Keratinocyte (primary cell): ENCODE data around the gene ACAP2. TPM values are rescaled to one million over a fixed set of nuclear protein-coding genes. Genes with fewer than 3 reads are reported as not detected.
"Not testable (repeated sequence)": the region's sequence is repeated elsewhere in the genome, so short reads cannot be mapped to it uniquely, and the experiment has no call there.

Source experiments
- DNase-seq: peaks from one replicate; pipeline ENCODE4 v3.0.0-alpha.2; 2011; ENCODE audit warnings: low read depth, missing footprints, low spot score
- FAIRE-seq: peaks from 2 replicates; lab custom pipeline; 2011; peaks lifted over from hg19 to GRCh38; lab: Jason Lieb, UNC
- H2AFZ ChIP-seq: 2 replicates; pipeline ENCODE4 v1.6.0; 2012; ENCODE audit warnings: low read length, control low read depth, inconsistent platforms; ENCODE audit not compliant: control insufficient read depth
- H3K27ac ChIP-seq: 2 replicates; pipeline ENCODE4 v1.5.1; 2011; ENCODE audit warnings: low read length; ENCODE audit not compliant: control insufficient read depth, insufficient read depth
- H3K27me3 ChIP-seq: 3 replicates; pipeline ENCODE4 v1.6.0; 2011; ENCODE audit warnings: low read length; ENCODE audit not compliant: control insufficient read depth, insufficient read depth; ENCODE audit errors: extremely low read depth
- H3K36me3 ChIP-seq, 2 experiments: 2 replicates in 1 of 2; 3 replicates in 1 of 2; pipeline ENCODE4 v1.5.1; 2011; ENCODE audit warnings: low read length in 2 of 2, mild to moderate bottlenecking in 1 of 2; ENCODE audit not compliant: control insufficient read depth in 2 of 2, insufficient read depth in 2 of 2; ENCODE audit errors: extremely low read depth in 1 of 2
- H3K4me1 ChIP-seq: 3 replicates; pipeline ENCODE4 v1.5.1; 2011; ENCODE audit warnings: low read length; ENCODE audit not compliant: control insufficient read depth, insufficient read depth; ENCODE audit errors: extremely low read depth
- H3K4me2 ChIP-seq: 3 replicates; pipeline ENCODE4 v1.6.0; 2011; ENCODE audit warnings: low read depth, low read length; ENCODE audit not compliant: control insufficient read depth, insufficient read depth; ENCODE audit errors: extremely low read depth
- H3K4me3 ChIP-seq, 3 experiments: fragments of 200-600 bp in 1 of 3; sonication (generic) in 1 of 3; 2 replicates in 2 of 3; 3 replicates in 1 of 3; pipeline ENCODE4 v1.5.1; 2011 to 2016; ENCODE audit warnings: low read length in 3 of 3, mild to moderate bottlenecking in 3 of 3, control low read depth in 2 of 3, inconsistent platforms in 1 of 3, low read depth in 1 of 3, mixed read lengths in 1 of 3, mixed run types in 1 of 3, moderate library complexity in 1 of 3; ENCODE audit not compliant: control insufficient read depth in 2 of 3, insufficient read depth in 2 of 3; ENCODE audit errors: extremely low read depth in 1 of 3
- H3K79me2 ChIP-seq: 2 replicates; pipeline ENCODE4 v1.6.0; 2012; ENCODE audit warnings: low read length; ENCODE audit not compliant: control insufficient read depth, insufficient read depth
- H3K9ac ChIP-seq: 3 replicates; pipeline ENCODE4 v1.6.0; 2011; ENCODE audit warnings: low read length; ENCODE audit not compliant: control insufficient read depth, insufficient read depth; ENCODE audit errors: extremely low read depth
- H3K9me1 ChIP-seq: 3 replicates; pipeline ENCODE4 v1.6.0; 2011; ENCODE audit warnings: low read length; ENCODE audit not compliant: control insufficient read depth, insufficient read depth; ENCODE audit errors: extremely low read depth
- H3K9me3 ChIP-seq: 2 replicates; pipeline ENCODE4 v1.5.1; 2012; ENCODE audit warnings: low read depth, low read length; ENCODE audit not compliant: control insufficient read depth
- H4K20me1 ChIP-seq: 3 replicates; pipeline ENCODE4 v1.6.0; 2011; ENCODE audit warnings: low read length; ENCODE audit not compliant: control insufficient read depth, insufficient read depth; ENCODE audit errors: extremely low read depth
- CTCF ChIP-seq, 3 experiments: IDR thresholded peaks in 1 of 3; conservative IDR thresholded peaks in 1 of 3; optimal IDR thresholded peaks in 1 of 3; 2 replicates in 2 of 3; 3 replicates in 1 of 3; pipeline versions ENCODE3 to v1.5.1; 2011; ENCODE audit warnings: low read length in 3 of 3, mild to moderate bottlenecking in 3 of 3, moderate library complexity in 2 of 3, control low read depth in 1 of 3, inconsistent platforms in 1 of 3; ENCODE audit not compliant: insufficient read depth in 2 of 3; ENCODE audit errors: extremely low read depth in 1 of 3
- EZH2 ChIP-seq: IDR thresholded peaks from one replicate; pipeline ENCODE4 v1.6.1; 2012; ENCODE audit warnings: inconsistent platforms, mild to moderate bottlenecking, low read length, moderate library complexity
- dilution Hi-C: fragments of 300-500 bp; cut with MboI; formaldehyde crosslinking; loops from one replicate; pipeline ENCODE4 v1.7.0; 2020; ENCODE audit warnings: low sequenced_read_pairs; ENCODE audit not compliant: extremely low pct_ligation_motif_present
- polyA plus RNA-seq, 5 experiments: library from polyadenylated mRNA; depleted of rRNA in 3 of 5; stranded (reverse) in 3 of 5; stranded (forward) in 1 of 5; unstranded in 1 of 5; fragments of >200 nt; gene quantifications; 1 replicate in 1 of 5; 2 replicates in 3 of 5; 3 replicates in 1 of 5; pipeline versions ENCODE4 v1.2.1 to v1.2.3, GENCODE V29; 2011 to 2012; ENCODE audit warnings: missing spikeins in 2 of 5, low read depth in 1 of 5, low replicate concordance in 1 of 5

Gene ACAP2
- polyA plus RNA-seq, 1 donor (not counting 4 experiments of a cell fraction or from before 2014, with no cell fraction given): 23.5 TPM

GRCh38 chr3:195236076-195236798 is 206.6 kb downstream of the ACAP2 start:
- H3K9me3 ChIP-seq: no peaks in the 10 kb centered on the region
- H3K4me3 ChIP-seq: no peak overlapping the region
- FAIRE-seq (no peak), DNase-seq (no peak)
- no peaks in the 10 kb centered on the region for H3K79me2 ChIP-seq
- no peaks in the 10 kb centered on the region for H3K27me3 ChIP-seq
- no peak overlapping the region for H3K4me2 ChIP-seq
- H3K9ac ChIP-seq: no peak overlapping the region
- H3K4me1 ChIP-seq: peaks cover 5% of the 10 kb centered on the region
- no peak overlapping the region for H2AFZ ChIP-seq
- dilution Hi-C loops: no loop called here
- no peaks in the 10 kb centered on the region for H4K20me1 ChIP-seq
- H3K36me3 ChIP-seq: no peaks in the 10 kb centered on the region
- H3K27ac ChIP-seq: no peak overlapping the region
- TF ChIP-seq EZH2: no peak
- no peak for TF ChIP-seq CTCF (optimal IDR thresholded peaks at IDR 0.05 in 1 of 3, IDR thresholded peaks at IDR 0.05 in 1 of 3, conservative IDR thresholded peaks at IDR 0.05 in 1 of 3; ENCODE audit: extremely low read depth in 1 of 3, insufficient read depth in 2 of 3, low read length in 3 of 3)
- H3K9me1 ChIP-seq: no peaks in the 10 kb centered on the region

GRCh38 chr3:195230244-195230643 is 212.6 kb downstream of the ACAP2 start:
- H3K36me3 ChIP-seq: peaks cover 0 to 4% of the 10 kb centered on the region in 2 experiments
- H3K4me2 ChIP-seq: no peak overlapping the region
- H2AFZ ChIP-seq: no peak overlapping the region
- TF ChIP-seq EZH2 (no peak), CTCF (optimal IDR thresholded peaks at IDR 0.05 in 1 of 3, IDR thresholded peaks at IDR 0.05 in 1 of 3, conservative IDR thresholded peaks at IDR 0.05 in 1 of 3; ENCODE audit: extremely low read depth in 1 of 3, insufficient read depth in 2 of 3, low read length in 3 of 3) (no peak)
- H3K27me3 ChIP-seq: no peaks in the 10 kb centered on the region
- H3K4me1 ChIP-seq: no peaks in the 10 kb centered on the region
- H4K20me1 ChIP-seq: no peaks in the 10 kb centered on the region
- no peak overlapping the region for H3K9ac ChIP-seq
- DNase-seq (no peak), FAIRE-seq (no peak)
- H3K27ac ChIP-seq: no peak overlapping the region
- H3K9me1 ChIP-seq: no peaks in the 10 kb centered on the region
- H3K4me3 ChIP-seq: no peak overlapping the region
- no peaks in the 10 kb centered on the region for H3K9me3 ChIP-seq
- dilution Hi-C loops: no loop called here
- H3K79me2 ChIP-seq: no peaks in the 10 kb centered on the region

GRCh38 chr3:195228886-195229285 is 213.9 kb downstream of the ACAP2 start:
- H3K4me2 ChIP-seq, FAIRE-seq, H3K4me3 ChIP-seq, H3K9me1 ChIP-seq, DNase-seq, H2AFZ ChIP-seq, H3K36me3 ChIP-seq, dilution Hi-C loops, H3K27me3 ChIP-seq, H3K27ac ChIP-seq, H3K9ac ChIP-seq, H3K9me3 ChIP-seq, H3K79me2 ChIP-seq, H3K4me1 ChIP-seq, H4K20me1 ChIP-seq: not testable (repeated sequence)
